GM18526 (cell line): Measurements from ENCODE around the gene EEF2.
A peak's percentile ranks its signal among the peaks of the same experiment; 100 is the strongest.

Source experiments
- POLR2A ChIP-seq: IDR thresholded peaks from 3 replicates; pipeline ENCODE4 v1.6.1; 2011; ENCODE audit not compliant: insufficient read length; ENCODE audit errors: extremely low read depth

EEF2 gene

DNA sequence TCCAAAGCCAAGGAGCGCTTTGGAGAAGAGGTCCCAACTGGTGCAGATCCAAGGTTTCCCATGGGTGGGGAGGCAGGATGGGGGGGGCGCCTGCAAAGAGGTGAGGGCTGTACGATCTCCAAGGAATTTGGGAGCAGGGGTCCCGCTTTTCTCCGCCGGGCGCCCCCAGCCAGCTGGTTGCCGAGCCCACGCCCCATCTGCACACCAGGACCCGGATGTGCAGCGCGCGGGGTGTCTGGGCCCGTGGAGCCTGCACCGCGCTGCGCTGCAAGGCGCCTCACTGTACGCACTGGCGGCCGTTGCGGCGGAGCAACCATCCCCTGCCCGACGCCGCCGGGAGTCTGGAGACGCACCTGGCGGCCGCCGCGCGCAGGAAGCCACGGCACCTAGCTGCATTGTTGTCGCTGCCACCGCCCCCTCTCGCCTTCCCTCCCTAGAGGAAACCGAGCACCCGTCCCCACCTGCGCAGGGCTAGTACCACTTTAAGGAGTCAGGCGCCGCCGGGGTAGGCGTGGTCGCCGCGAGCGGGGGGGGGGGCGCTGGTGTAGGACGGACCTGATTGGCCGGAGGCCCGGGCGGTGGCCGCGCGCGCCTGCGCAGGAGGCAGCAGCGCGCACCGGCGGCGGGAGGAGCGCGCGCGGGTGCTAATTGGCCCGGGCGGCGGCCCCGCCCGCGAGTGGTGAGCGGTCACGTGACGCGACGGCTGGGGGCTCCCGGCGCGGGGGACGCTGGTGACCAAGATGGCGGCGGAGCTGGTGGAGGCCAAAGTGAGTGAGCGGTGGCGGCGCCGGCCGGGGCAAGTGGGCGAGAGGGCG lies 22.0 kb upstream of the EEF2 start, which contains the start of gene PIAS4:
Gene PIAS4, plus strand, starts transcription at position 716 of the 815 bp plus-strand sequence. Its CDS starts 25 bp downstream, at position 741.
- peak; percentile 72 for TF ChIP-seq POLR2A

DNA sequence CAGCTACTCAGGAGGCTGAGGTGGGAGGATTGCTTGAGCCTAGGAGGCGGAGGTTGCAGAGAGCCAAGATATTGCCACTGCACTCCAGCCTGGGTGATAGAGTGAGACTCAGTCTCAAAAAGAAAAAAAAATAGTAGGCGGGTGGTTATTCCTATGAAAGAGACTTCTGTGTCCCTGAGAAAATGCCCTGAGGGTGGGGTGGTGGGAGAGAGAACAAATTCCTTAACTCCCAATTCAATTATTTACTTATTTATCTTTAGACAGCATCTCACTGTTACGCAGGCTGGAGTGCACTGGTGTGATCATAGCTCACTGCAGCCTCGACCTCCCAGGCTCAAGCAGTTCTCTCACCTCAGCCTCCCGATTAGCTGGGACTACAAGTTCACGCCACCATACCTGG lies 10.3 kb upstream of the EEF2 start:
- TF ChIP-seq POLR2A, result no peak

- no peak for TF ChIP-seq POLR2A
These were observed 5.5 kb upstream of the EEF2 start for GRCh38 chr19:3990815-3991117.

GRCh38 chr19:3987619-3988371 lies 2.5 kb upstream of the EEF2 start:
- no peak for TF ChIP-seq POLR2A

GRCh38 chr19:3986260-3987041 lies 1.2 kb upstream of the EEF2 start:
- no peak for TF ChIP-seq POLR2A

- no peak for TF ChIP-seq POLR2A
These were observed 488 bp upstream of the EEF2 start for GRCh38 chr19:3985643-3986259.

DNA sequence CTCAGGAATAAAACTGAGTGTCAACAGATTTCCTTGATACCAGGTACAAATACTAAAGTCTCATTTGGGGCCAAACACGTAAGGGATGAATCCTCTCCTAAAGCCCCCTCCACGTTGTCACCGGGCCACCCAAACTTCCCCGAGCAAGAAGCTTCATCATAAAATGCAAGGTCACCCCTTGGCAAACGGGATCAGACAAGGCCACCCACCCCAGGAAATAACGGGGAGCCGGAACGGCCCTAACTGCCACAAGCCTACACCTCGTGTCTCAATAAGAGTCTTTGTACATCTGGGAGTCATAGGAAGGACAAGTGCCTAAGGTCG lies 717 bp downstream of the EEF2 start:
- TF ChIP-seq POLR2A, result no peak

DNA sequence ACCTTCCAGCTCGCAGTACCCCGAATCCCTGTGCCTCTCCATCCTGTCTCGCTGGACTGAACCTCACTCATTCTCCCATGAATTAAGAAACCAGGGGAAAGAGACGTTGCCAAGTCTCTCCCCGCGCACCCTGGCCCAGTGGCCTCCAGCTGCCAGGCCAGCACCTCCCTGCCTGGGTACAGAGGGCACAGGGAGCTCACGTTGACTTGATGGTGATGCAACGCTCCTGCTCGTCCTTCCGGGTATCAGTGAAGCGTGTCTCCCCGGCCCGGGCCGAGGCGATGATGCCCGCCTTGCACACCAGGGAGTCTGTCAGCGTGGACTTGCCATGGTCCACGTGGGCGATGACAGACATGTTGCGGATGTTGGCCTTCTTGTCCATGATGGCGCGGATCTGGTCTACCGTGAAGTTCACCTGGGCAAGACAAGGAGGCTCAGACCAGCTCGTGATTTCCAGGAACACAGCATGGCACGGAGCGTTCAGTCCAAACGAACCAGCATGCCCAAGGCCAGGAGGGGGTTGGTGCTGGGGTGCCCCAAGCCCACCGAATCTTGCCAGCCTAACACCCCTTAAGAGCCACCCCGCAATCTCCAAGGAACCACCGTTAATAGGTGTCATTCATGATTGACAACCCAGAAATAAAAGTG lies 1.2 kb downstream of the EEF2 start:
- TF ChIP-seq POLR2A, result peak; percentile 26

DNA sequence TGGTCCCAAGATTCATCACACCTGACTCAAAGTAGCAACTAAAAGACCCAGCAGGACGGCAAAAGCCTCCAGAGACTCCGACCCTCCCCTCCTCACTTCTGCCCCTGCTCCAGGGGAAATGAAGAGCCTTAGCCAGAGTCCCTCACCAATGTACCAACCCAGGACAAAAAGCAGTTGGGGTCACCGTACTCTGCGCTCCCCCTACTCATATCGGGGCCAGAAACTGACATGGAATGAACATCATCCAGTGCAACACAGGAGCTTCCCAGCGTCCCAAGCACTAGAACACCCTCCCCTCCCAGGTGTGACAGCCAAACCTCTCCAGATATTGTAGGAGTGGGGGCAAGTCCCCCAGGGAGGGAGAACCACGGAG lies 1.7 kb downstream of the EEF2 start:
- no peak for TF ChIP-seq POLR2A

DNA sequence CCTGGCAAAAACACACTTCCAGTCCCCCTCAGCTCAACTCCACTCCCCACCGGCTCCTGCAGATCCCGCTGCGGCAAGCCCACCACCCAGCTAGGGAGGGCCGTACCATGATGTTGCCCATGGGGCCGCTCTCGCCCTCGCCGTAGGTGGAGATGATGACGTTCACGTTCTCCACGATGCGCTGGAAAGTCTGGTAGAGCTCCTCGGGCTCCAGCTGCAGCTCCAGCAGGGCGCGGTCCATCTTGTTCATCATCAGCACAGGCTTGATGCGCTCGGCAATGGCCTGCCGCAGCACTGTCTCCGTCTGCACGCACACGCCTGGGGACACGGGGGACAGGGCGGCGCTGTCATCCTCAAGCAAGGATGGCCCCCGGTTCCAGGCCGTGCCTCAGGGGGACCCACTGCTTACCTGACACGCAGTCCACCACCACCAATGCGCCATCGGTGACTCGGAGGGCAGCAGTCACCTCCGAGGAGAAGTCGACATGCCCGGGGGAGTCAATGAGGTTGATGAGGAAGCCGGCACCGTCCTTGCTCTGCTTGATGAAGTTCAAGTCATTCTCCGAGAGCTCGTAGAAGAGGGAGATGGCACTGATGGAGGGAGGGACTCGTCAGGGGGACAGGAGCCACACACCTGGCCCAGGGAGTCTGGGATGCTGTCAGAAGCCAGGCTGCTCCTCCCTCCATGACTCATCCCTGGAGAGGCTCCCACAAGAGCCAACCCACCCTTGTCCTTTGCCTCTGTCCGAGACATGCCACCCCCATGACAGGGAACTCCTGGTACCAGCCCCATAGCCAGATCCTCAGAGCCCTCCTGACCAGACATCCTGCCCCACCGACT lies 2.3 kb downstream of the EEF2 start:
- no peak for TF ChIP-seq POLR2A

- TF ChIP-seq POLR2A, result peak; percentile 5
These were observed 3.3 kb downstream of the EEF2 start for GRCh38 chr19:3981736-3982681.

- TF ChIP-seq POLR2A, result no peak
These were observed 3.9 kb downstream of the EEF2 start for GRCh38 chr19:3981373-3981735.
